Left renal pelvis (tissue), 4 donors: ENCODE data around the gene ADIPOR2. TPM values are rescaled to one million over a fixed set of nuclear protein-coding genes. Genes with fewer than 3 reads are reported as not detected.
"Not testable (repeated sequence)": the region's sequence is repeated elsewhere in the genome, so short reads cannot be mapped to it uniquely, and the experiment has no call there.

ENCODE experiments used
- DNase-seq, 4 donors: peaks; one replicate each; pipeline ENCODE4 v3.0.0-alpha.2; 2013; ENCODE audit warnings: low read depth in 4 of 4, low spot score in 3 of 4
- polyA plus RNA-seq, 4 donors: library from polyadenylated mRNA; unstranded; fragments of 120-200 nt; gene quantifications; one replicate each; pipeline ENCODE4 v1.2.1, GENCODE V29; 2013; ENCODE audit not compliant: insufficient read length in 4 of 4

ADIPOR2 gene
- polyA plus RNA-seq, 4 donors = 41.2 to 50.7 (median 47.9) TPM

DNA sequence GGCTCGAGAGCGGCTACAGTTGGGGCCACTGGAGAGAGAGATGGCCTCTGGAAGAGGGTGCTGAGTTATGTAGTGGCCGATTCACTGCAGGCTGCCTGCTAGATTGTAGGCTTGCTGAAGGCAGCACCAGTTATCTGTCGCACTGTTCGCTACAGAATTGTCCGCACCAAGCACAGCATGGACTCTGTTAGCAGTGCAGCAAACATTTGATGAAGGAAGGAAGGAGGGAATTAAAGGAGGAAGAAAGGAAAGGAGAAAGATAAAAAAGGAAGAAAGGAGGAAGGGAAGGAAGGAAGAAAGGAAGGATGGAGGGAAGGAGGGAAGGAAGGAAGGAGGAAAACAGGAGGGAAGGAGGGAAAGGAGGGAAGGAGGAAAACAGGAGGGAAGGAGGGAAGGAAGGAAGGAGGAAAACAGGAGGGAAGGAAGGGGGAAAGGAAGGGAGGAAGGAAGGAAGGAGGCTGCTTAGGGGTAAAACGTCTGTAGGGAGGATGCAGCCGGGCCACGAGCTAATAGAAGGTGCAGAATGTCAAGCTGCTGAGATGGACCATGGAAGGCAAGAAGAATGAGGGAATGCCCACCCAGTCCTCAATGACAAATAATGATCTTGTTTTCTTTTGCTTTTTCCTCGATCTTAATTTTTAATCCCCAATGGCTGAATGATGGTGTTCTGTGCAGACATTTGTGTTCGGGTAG lies 27.3 kb upstream of the ADIPOR2 start:
- no peak for DNase-seq

GRCh38 chr12:1665366-1665765 lies 25.5 kb upstream of the ADIPOR2 start:
- no peak for DNase-seq

DNA sequence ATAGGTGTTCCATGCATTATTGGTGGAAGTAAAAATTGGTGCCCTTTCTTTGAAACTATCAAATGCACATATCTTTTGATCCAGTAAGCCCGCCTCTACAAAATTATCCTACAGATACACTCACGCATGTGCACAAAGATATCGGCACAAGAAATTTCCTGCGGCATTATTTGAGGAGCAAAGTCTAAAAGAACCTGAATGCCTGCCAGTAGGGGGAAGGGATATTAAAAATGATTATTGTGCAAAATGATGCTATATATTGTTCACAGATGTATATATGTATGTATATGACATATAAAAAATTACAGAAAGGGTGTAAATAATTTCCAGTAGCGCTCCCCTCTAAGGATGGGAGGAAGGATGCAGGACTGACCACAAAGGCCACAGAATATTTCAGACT lies 24.7 kb upstream of the ADIPOR2 start:
- DNase-seq = no peak

GRCh38 chr12:1666685-1667162 lies 24.1 kb upstream of the ADIPOR2 start:
- no peak for DNase-seq

- DNase-seq = no peak
Measured at GRCh38 chr12:1668833-1669543, 21.9 kb upstream of the ADIPOR2 start.

DNA sequence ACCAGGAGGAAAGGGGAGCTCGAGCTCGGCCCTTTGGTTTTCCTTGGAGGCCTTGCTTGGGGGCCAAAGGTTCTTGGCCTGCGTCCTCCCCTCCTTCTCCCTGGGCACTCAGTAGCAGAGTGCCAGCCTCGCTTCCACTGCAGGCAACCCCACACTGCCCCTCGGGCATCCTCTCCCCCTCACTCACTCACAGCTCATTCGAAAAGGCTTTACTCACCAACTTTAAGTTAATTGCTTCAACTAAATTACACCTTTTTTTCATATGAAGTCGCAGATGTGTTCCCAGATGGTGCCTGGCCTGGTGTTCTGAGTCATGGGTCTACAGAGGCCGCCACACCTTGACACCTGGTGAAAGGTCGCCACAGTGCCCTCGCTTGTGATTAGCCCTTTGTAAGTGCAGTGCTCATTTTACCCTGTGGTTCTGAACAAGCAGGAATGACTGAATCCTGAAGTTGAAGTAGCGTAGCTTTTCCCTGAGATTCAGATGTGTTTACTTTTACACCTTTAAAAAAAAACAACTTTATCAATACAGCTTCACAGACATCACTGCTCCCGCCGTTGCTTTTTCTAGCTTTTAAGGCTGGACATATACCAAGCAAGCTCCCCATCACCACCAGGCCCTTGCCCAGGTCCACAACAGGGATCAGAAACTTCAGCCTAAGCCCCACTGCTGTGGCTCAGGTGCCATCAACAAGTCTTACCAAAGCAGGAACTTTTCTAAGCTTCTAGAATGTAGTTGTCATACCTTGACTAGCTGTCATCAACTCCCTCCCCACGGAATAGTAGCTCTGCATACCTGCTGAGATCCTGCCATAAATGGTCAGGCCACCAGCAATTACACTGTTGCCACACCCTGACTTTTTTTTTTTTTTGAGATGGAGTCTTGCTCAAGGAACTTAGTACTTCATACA lies 20.3 kb upstream of the ADIPOR2 start:
- DNase-seq = no peak

GRCh38 chr12:1676043-1676442 lies 14.8 kb upstream of the ADIPOR2 start:
- no peak for DNase-seq

- DNase-seq = no peak
Measured at GRCh38 chr12:1680804-1681492, 9.9 kb upstream of the ADIPOR2 start.

DNA sequence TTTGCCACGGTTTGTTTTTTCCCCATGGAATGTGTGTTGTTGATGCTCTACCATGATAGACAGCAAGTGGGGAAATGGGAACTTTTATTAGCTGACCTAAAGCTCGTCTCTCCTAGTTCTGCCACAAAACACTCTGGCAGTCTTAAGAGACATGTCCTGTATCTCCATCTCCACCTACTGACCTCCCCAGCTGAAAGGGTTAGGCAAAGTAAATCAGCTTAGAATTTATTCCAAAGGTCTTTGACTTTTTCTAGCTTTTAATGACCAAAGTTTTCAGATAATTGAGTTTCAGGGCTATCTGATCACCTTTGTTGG lies 9.4 kb upstream of the ADIPOR2 start:
- no peak for DNase-seq

GRCh38 chr12:1688086-1688710 lies 2.7 kb upstream of the ADIPOR2 start:
- DNase-seq = no peak

GRCh38 chr12:1691123-1692007 lies 495 bp downstream of the ADIPOR2 start:
- peak in 2 of 4 donors; percentile 29 to 41 for DNase-seq

DNA sequence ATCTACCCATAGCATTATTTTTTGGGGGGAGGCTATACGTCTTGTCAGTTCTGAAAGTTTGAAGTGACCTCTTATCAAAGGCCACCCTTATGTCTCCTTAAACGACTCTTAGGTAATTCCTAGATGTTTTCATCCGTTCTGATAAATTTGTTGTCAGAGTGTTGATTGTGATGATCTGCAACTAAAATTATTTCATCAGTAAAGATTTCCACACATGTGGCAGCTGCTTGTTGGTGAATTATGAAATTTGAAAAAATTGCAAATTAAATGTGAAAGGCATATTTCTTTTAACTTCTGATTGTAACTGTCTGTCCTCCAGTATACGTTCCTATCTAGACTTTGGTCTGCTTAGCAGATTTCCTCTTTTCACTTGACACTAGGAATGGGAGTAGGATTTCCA lies 1.4 kb downstream of the ADIPOR2 start:
- no peak for DNase-seq

DNA sequence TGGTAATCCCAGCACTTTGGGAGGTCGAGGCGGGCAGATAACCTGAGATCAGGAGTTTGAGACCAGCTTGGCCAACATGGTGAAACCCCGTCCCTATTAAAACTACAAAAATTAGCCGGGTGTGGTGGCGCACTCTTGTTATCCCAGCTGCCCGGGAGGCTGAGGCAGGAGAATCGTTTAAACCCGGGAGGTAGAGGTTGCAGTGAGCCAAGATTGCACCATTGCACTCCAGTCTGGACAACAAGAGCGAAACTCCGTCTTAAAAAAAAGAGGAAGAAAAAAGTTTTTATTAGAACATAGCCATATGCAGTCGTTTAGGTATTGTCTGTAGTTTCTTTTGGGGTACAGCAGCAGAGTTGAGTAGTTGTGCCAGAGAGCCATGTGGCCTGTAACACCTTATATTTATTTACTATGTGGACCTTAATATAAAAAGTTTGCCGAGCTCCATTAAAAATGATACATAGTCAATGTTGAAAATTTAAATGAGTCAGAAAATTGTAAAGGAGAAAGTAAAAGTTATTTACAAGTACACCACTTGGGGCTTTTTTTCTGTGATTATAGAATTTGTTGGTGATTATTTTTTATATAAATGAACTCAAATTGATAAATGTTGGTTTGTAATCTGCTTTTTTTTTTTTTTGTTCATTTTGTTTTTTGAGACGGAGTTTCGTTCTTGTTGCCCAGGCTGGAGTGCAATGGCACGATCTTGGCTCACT lies 2.2 kb downstream of the ADIPOR2 start:
- no peak for DNase-seq

DNA sequence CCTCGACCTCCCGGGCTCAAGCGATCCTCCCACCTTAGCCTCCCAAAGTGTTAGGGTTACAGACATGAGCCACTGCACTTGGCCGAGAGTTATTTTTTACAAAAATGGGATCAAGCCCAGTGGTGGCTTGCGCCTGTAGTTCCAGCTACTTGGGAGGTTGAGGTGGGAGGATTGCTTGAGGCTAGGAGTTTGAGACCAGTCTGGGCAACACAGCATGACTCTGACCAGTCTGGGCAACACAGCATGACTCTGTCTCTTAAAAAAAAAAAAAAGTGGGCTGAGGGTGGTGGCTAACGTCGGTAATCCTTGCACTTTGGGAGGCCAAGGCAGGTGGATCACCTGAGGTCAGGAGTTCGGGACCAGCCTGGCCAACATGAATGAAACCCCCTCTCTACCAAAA lies 4.2 kb downstream of the ADIPOR2 start:
- DNase-seq = not testable (repeated sequence)

- no peak for DNase-seq
Measured at GRCh38 chr12:1695886-1696670, 5.2 kb downstream of the ADIPOR2 start.

GRCh38 chr12:1696800-1697199 lies 5.9 kb downstream of the ADIPOR2 start:
- no peak for DNase-seq

GRCh38 chr12:1697271-1697670 lies 6.4 kb downstream of the ADIPOR2 start:
- DNase-seq = no peak

DNA sequence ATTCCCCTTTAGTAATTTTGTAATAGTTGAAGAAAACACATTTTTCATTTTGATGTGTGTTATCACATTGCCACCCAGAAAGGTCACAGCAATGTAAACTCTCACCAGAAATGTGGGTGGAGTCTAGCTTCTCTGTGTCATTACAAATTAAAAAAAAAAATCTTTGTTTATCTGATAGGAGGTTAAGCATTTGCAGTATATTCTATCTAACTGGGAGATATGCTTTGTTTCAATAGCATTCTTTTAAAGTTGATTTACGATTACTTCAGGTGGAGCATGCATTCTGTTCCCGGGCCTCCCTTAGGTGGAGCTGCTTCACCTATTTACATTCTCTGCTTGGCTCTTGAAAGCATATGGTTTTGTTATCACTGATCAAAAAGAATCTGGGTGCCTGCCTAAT lies 7.8 kb downstream of the ADIPOR2 start:
- DNase-seq = no peak
